ENCODE measurements around the gene PALD1. TPM values are rescaled to one million over a fixed set of nuclear protein-coding genes. Genes with fewer than 3 reads are reported as not detected.

Gene PALD1
- total and polyA plus RNA-seq, 9 of the 15 experiments (the other 6 are each of a cell fraction or from before 2014, with no cell fraction given): 0.03 to 0.29 (median 0.09) TPM; not detected in 2

DNA sequence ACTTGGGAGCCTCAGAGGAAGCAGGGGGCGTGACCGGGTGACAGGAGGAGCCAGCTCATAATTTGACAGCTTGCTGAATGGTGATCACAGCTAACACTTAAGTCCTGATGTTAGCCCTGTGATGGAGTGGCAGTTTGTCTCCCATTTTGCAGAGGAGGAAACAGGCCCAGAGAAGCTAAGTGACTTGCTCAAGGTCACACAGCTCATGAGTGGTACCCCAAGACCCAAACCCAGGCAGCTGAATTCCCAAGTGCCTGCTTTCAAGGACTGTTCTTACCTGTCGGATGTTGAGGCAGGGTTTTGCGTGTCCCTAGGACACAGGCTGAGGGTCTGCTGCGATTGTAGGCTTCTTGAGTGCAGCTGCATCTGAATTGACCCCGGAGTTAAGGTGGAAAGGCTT lies 51.7 kb downstream of the PALD1 start (continued):
- TF ChIP-seq NFIX (CRISPR knock-in tag; IDR thresholded peaks at IDR 0.05; ENCODE audit: low read depth) (no peak), PTBP1 (IDR thresholded peaks at IDR 0.05; ENCODE audit: low read depth, low read length) (peak; percentile 84; the same call in 1 of the 2 replicates), SMARCA5 (IDR thresholded peaks at IDR 0.05) (peak; percentile 57; the same call in 1 of the 2 replicates), TAF9B (IDR thresholded peaks at IDR 0.05; ENCODE audit: partially characterized antibody) (no peak), MED1 (CRISPR knock-in tag; IDR thresholded peaks at IDR 0.05; ENCODE audit: borderline replicate concordance) (no peak), ESRRA (IDR thresholded peaks at IDR 0.05; ENCODE audit: borderline replicate concordance, low read depth) (no peak), HDAC2 (IDR thresholded peaks at IDR 0.05) (0 out of 2 replicates have a peak, but pooled peaks have one; percentile 28), NFYB (IDR thresholded peaks at IDR 0.05; ENCODE audit: extremely low read depth, insufficient read length) (no peak), TGIF2 (CRISPR knock-in tag; IDR thresholded peaks at IDR 0.05) (no peak), ZNF583 (CRISPR knock-in tag; IDR thresholded peaks at IDR 0.05) (no peak), RBM25 (IDR thresholded peaks at IDR 0.05; ENCODE audit: low read depth, low read length, severe bottlenecking) (peak; percentile 79), EHMT2 (IDR thresholded peaks at IDR 0.05) (no peak), RBM17 (IDR thresholded peaks at IDR 0.05; ENCODE audit: borderline replicate concordance, low read depth, low read length) (no peak), BCOR (IDR thresholded peaks at IDR 0.05) (peak; percentile 88), RFX1 (IDR thresholded peaks at IDR 0.05) (no peak), ZNF24 (IDR thresholded peaks at IDR 0.05) (no peak), MTA2 (IDR thresholded peaks at IDR 0.05; ENCODE audit: low read depth) (no peak), BRCA1 (IDR thresholded peaks at IDR 0.05) (no peak), BRCA1 (CRISPR knock-in tag; IDR thresholded peaks at IDR 0.05) (no peak)
- TF ChIP-seq, protein P1, sequence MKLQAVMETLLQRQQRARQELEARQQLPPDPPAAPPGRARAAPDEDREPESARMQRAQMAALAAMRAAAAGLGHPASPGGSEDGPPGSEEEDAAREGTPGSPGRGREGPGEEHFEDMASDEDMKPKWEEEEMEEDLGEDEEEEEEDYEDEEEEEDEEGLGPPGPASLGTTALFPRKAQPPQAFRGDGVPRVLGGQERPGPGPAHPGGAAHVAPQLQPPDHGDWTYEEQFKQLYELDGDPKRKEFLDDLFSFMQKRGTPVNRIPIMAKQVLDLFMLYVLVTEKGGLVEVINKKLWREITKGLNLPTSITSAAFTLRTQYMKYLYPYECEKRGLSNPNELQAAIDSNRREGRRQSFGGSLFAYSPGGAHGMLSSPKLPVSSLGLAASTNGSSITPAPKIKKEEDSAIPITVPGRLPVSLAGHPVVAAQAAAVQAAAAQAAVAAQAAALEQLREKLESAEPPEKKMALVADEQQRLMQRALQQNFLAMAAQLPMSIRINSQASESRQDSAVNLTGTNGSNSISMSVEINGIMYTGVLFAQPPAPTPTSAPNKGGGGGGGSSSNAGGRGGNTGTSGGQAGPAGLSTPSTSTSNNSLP (IDR thresholded peaks at IDR 0.05; ENCODE audit: borderline replicate concordance, low read depth, low read length): no peak
- TF ChIP-seq, protein P2, sequence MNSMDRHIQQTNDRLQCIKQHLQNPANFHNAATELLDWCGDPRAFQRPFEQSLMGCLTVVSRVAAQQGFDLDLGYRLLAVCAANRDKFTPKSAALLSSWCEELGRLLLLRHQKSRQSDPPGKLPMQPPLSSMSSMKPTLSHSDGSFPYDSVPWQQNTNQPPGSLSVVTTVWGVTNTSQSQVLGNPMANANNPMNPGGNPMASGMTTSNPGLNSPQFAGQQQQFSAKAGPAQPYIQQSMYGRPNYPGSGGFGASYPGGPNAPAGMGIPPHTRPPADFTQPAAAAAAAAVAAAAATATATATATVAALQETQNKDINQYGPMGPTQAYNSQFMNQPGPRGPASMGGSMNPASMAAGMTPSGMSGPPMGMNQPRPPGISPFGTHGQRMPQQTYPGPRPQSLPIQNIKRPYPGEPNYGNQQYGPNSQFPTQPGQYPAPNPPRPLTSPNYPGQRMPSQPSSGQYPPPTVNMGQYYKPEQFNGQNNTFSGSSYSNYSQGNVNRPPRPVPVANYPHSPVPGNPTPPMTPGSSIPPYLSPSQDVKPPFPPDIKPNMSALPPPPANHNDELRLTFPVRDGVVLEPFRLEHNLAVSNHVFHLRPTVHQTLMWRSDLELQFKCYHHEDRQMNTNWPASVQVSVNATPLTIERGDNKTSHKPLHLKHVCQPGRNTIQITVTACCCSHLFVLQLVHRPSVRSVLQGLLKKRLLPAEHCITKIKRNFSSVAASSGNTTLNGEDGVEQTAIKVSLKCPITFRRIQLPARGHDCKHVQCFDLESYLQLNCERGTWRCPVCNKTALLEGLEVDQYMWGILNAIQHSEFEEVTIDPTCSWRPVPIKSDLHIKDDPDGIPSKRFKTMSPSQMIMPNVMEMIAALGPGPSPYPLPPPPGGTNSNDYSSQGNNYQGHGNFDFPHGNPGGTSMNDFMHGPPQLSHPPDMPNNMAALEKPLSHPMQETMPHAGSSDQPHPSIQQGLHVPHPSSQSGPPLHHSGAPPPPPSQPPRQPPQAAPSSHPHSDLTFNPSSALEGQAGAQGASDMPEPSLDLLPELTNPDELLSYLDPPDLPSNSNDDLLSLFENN (IDR thresholded peaks at IDR 0.05; ENCODE audit: low read depth in 2 of 2, low read length in 2 of 2): no peak
- TF ChIP-seq, protein P3, sequence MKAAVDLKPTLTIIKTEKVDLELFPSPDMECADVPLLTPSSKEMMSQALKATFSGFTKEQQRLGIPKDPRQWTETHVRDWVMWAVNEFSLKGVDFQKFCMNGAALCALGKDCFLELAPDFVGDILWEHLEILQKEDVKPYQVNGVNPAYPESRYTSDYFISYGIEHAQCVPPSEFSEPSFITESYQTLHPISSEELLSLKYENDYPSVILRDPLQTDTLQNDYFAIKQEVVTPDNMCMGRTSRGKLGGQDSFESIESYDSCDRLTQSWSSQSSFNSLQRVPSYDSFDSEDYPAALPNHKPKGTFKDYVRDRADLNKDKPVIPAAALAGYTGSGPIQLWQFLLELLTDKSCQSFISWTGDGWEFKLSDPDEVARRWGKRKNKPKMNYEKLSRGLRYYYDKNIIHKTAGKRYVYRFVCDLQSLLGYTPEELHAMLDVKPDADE (conservative IDR thresholded peaks at IDR 0.05; ENCODE audit: control insufficient read depth, low read depth, low read length): no peak
- TF ChIP-seq, protein P4, sequence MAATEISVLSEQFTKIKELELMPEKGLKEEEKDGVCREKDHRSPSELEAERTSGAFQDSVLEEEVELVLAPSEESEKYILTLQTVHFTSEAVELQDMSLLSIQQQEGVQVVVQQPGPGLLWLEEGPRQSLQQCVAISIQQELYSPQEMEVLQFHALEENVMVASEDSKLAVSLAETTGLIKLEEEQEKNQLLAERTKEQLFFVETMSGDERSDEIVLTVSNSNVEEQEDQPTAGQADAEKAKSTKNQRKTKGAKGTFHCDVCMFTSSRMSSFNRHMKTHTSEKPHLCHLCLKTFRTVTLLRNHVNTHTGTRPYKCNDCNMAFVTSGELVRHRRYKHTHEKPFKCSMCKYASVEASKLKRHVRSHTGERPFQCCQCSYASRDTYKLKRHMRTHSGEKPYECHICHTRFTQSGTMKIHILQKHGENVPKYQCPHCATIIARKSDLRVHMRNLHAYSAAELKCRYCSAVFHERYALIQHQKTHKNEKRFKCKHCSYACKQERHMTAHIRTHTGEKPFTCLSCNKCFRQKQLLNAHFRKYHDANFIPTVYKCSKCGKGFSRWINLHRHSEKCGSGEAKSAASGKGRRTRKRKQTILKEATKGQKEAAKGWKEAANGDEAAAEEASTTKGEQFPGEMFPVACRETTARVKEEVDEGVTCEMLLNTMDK (IDR thresholded peaks at IDR 0.05; ENCODE audit: borderline replicate concordance, insufficient read depth, low read depth, low read length, poor library complexity, severe bottlenecking): no peak
